PC-9 (cell line): ENCODE measurements around the gene MAP2K5.

Source experiments
- CTCF ChIP-seq: fragments of 200-600 bp; sonication (generic); conservative IDR thresholded peaks from 2 replicates; pipeline ENCODE4 v1.6.1; 2017; ENCODE audit warnings: mixed run types, antibody characterized with exemption, mild to moderate bottlenecking, moderate library complexity
- EZH2 ChIP-seq: fragments of 200-600 bp; sonication (generic); IDR thresholded peaks from 2 replicates; pipeline ENCODE4 v1.8.0; 2017; ENCODE audit warnings: antibody characterized with exemption, low read depth

GRCh38 chr15:67850336-67850735 is 307.8 kb downstream of the MAP2K5 start:
- TF ChIP-seq CTCF (no peak), EZH2 (no peak)
